Measurements from ENCODE around the gene SCFD1.
"Not testable (repeated sequence)": the region's sequence is repeated elsewhere in the genome, so short reads cannot be mapped to it uniquely, and the experiment has no call there.

Gene SCFD1

DNA sequence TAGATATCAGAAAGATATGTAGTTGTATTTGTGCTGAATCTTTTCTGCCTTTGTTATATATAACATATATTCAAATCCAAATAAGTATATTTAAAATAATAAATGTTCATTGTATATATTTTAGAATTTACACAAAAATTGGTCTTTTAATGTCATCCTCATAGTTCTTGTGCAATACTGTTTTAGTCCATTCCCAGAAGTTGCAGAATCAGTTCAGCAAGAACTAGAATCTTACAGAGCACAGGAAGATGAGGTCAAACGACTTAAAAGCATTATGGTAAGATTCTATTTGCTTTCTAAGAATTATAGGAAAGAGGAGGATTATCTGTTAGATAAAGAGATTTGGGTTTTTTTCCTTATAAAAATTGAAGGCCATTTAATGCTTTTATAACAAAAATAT lies 51.0 kb downstream of the SCFD1 start:
- no peak for DNase-seq (ENCODE audit: low read depth, low spot score)

DNA sequence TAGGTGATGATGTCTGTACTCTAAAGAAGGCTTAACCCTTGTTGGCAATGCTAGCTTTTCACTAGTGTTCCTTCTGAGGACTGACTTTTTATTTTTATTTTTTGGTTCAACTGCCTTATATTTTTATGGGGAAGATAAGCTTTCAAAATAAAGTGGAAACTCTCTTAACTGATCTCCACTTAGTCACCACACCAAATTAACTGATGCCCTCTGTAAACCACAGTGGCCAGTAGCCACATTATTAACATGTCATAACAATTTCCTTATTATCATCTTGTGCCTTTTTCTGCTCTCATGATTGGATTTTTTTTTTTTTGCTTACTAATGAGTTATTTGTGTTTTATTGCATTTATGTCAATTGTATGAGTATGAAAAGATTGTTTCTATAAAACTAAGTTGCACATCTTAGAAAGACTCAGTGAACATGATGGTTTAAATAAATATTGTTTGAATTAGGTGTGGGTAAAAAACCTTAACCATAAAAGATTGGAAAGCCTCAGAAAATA lies 56.9 kb downstream of the SCFD1 start:
- no peak for DNase-seq (ENCODE audit: low read depth, low spot score)

DNA sequence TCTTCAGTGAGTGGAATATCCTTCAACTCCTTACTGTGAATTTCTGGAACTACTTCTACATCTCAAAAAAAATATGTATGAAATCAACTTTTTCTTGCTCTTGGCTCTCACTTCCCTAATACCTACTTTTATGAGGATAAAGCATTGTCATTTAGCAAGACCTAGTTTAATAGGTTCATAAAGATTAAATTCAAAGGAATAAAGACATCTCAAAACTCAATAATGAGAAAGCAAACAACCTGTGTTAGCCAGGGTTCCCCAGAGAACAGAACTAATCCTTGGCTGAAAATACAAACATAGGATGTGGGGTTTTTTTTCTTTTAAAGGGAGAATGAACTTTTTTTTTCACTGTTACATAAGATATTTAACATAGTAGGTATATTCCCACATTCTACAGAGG lies 57.9 kb downstream of the SCFD1 start:
- no peak for DNase-seq (ENCODE audit: low read depth, low spot score)

DNA sequence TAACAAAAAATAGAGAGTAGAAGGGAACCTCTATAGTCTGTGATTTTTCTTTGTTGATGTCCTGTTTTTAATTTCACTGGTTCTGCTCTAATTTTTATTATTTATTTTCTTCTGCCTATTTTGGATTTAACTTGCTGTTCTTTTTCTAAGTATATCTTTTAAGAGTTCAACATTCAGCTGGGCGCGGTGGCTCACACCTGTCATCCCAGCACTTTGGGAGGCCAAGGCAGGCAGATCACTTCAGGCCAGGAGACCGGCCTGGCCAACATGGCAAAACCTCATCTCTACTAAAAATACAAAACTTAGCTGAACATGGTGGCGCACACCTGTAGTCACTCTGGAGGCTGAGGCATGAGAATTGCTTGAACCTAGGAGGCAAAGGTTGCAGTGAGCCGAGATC lies 58.7 kb downstream of the SCFD1 start:
- not testable (repeated sequence) for DNase-seq (ENCODE audit: low read depth, low spot score)

DNA sequence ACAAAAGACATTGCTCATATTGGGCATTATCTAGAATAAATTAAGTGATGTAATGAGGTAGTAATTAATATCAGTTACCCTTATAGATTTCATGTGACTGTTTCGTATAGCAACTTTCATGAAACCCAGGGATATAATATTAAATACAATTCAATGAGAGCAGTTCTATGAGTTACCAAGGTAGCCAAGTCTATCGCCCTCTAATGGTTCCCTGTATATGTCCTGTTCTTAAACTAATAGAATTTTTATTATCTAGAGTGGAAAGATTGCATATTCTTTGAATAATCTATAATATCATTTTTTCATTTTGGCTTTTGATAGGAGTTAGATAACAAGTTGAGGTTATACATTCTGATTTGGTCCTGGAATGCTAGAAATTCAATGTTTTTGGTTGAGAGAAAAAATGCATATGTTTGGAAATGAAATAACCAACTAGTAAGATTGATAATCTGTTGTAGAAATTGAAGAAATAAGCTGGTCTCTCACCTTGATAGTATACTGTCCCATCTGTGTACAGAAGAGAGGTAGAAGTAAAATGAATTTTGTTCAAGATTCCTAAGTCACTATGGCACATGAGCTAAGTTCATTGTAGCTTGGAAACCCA lies 59.7 kb downstream of the SCFD1 start:
- DNase-seq (ENCODE audit: low read depth, low spot score) = no peak

DNA sequence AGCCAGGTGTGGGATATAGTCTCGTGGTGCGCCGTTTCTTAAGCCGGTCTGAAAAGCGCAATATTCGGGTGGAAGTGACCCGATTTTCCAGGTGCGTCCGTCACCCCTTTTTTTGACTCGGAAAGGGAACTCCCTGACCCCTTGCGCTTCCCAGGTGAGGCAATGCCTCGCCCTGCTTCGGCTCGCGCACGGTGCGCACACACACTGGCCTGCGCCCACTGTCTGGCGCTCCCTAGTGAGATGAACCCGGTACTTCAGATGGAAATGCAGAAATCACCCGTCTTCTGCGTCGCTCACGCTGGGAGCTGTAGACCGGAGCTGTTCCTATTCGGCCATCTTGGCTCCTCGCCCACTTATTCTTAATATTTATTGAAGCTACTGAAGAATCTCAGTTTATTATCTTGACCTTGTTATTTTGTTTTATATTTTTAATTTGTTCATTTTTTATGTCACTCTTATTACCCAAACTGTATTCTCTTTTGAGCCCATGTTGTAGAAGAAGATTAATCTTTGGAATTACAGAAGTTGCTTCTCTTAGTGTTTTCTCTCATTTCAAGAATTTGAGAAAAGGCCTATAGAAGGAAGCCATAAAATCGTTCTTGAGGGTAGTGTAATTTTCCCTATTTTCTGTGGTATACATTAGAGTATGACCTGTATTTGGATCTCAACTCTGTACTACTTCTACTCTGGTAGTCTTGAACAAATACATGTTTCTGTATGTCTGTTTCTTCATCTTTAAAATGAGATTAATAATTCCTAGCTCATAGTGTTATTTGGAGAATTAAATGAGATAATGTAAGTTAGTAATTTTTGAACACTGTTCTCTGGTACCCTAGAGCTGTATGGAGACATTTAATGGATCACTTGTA lies 68.6 kb downstream of the SCFD1 start:
- DNase-seq (ENCODE audit: low read depth, low spot score) = not testable (repeated sequence)

DNA sequence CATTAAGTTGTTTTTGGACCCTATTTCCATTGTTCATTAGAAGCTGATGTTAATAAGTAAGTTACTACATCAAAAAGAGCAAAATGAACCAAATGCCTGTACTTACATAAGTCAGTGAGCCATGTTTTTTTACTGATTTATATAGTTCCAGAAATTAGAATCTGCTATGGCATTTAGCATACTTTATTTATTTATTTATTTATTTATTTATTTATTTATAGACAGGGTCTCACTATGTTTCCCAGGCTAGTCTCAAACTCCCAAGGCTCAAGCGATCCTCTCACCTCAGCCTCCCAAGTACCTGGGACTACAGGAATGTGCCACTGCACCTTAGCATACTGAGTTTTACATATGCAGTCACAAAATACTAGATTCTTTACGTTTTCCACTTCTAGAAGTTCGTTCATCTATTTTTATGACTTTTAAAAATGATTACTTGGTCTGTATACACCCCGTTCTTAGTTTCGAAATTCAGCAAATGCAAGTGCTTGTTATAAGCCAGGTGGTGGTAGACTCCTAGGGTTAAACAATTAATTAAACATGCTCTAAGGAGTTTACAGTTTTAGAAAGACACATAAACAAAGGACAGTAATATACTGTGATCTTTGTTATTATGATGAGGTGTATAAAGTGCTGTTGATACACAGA lies 69.8 kb downstream of the SCFD1 start:
- DNase-seq (ENCODE audit: low read depth, low spot score) = no peak

DNA sequence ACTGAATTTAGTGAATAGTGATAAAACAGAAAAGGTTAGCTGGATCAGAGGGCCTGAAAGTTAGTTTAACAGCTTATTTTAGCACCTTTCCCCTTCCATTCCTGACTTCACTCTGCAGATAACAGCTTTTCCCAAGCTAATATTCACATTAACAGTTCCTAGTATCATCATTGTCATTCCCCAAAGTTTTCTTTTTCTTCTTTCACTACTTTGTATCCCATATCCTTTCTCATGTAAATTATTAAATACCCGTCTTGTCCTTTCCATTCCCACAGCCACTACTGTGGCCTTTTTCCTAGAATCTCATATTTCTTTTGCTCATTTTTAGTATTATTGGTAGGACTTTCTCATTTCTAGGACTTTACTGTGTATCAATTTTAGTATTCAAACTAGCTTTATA lies 70.5 kb downstream of the SCFD1 start:
- no peak for DNase-seq (ENCODE audit: low read depth, low spot score)

DNA sequence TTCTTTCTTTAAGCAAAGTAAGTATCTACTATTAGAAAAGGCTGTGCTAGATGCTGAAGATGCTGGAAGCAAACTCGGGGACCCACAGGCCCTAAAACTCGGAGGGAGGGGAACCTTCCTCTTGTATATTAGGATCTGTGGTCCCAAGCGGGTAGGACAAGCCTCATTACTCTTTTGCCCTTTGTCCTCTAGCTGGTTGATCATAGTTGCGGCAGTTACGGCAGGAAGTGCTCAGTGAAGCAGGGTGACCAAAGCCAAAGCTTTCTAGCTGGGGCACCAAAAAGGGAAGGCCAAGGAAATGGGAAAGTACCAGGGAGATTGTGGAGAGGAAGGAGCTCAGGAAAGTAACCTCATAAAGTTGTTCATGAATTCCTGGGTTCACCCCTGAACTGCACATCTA lies 76.3 kb downstream of the SCFD1 start:
- DNase-seq (ENCODE audit: low read depth, low spot score) = no peak

DNA sequence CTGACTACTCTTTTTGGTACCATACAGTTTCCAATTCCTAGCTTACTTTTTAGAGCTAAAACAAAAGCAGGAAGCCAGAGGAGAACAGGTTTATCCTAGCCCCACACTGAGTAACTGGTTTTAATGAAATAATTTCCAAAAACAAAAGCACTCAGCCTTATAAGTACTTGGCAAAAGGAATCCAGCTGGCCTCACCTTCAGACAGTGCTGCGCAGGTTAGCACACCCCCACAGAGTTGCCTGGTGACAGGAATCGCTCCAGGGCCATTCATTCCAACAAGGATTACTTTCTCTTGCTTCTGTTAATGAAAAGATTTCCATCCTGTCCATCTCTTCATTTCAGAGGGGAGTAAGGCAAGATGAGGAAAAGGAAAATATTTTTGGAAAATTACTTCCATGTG lies 84.6 kb downstream of the SCFD1 start:
- no peak for DNase-seq (ENCODE audit: low read depth, low spot score)

DNA sequence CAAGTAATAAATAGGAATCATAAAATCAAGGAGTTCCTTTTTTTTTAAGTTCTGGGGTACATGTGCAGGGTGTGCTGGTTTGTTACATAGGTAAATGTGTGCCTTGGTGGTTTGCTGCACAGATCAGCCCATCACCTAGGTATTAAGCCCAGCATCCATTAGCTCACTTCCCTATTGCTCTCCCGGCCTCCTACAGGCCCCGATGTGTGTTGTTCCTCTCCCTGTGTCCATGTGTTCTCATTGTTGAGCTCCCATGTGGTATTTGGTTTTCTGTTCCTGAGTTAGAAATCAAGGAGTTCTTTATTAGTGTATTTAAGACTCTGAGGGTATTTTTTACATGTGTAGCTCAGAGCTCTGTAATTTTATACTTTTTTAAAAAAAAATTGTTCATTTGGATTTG lies 86.0 kb downstream of the SCFD1 start:
- DNase-seq (ENCODE audit: low read depth, low spot score) = no peak

DNA sequence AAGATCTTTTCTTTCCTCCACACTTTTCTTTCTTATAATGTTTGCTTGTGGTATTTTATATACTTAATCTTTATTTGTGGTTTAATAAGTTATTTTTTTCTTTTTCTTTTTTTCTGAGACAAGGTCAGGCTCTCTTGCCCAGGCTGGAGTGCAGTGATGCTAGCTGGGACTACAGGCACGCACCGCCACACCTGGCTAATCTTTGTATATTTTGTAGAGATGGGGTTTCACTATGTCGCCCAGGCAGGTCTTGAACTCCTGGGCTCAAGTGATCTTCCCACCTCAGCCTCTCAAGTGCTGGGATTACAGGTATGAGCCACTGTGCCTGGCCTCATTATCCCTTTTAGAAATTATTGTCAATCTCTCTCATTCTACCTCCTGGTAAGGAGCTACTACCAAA lies 87.1 kb downstream of the SCFD1 start:
- no peak for DNase-seq (ENCODE audit: low read depth, low spot score)

DNA sequence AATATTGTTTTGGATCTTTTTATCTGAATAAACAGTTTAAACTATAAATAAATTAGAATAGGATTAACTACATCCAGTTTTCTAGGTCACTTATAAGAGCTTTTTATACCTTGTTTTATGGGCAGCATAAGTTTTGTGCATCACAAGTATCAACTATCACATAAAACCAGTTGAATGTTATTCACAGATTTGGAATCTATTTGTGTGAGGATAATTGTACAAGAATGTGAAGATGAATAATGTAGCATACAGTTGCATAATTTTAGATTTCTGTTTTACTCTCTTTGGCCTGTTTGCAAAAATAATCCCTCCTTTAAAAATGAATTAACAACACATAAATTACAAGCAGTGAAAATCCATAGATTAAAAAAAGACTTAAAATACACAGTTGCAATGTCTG lies 88.8 kb downstream of the SCFD1 start:
- no peak for DNase-seq (ENCODE audit: low read depth, low spot score)

DNA sequence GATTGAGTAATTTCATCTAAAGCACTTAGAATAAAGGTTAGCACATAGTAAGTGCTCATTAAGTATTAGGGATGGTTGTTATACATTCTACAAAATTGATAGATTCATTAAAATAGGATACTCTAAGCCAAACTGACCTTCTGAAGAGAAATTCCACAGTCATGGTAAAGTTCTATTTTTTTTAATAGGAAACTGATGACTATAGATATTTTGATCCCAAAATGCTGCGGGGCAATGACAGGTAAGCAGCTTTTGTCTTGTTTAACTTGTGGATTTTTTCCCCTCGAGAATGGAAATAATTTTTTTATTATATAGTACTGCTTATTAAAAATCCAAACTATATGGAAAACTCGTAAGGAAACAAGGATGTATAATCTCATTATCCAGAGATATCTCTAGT lies 97.0 kb downstream of the SCFD1 start:
- no peak for DNase-seq (ENCODE audit: low read depth, low spot score)

DNA sequence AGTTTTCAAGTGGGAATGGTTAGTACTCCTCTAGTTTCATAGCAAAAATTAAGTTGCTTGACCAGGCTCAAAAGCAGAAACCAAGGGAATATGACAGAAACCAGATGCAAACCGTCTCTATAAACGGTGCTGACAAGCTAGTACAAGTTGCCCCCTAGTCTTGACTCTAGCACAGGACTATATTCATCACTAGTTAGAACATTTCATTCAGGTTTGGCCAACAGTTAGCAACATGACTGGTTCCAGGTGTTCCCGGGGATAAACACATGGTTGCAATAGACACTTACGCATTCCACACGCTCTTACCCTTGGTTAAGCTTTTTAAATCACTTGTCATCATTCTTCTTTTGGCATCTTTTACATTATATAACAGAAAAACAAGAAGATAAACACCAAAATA lies 103.6 kb downstream of the SCFD1 start:
- no peak for DNase-seq (ENCODE audit: low read depth, low spot score)

DNA sequence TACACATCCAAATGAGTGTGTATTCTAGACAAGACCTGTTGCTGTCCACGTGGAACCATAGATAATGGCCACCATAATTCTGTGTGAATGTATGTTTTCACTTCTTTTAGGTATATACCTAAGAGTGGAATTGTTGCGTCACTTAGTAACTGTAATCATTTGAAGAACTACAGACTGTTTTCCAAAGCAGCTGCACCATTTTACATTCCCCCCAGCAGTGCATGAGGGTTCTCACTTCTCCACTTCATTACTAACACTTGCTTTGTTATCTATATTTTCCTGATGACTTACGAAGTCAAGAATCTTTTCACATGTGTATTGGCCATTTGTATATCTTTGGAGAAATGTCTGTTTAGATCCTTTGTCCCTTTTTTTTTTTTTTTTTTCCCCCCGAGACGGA lies 106.4 kb downstream of the SCFD1 start:
- no peak for DNase-seq (ENCODE audit: low read depth, low spot score)

DNA sequence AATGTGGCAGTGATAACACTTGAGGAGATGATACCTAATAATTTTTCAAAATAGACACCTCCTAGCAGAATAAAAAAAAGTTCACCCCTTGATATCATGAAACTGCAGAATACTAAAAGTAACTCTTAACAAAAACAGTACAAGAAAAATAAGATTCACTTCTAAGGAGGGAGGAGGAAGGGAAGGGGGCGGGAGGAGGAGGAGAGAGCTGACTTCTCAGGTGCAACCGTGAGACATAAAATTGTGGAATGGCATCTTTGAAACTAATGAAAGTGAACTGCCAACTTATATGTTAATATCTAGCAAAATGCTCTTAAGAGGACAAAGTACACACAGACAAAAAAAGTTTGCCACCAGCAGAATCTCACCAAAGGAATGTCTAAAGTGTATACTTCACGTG lies 115.8 kb downstream of the SCFD1 start:
- DNase-seq (ENCODE audit: low read depth, low spot score) = no peak

DNA sequence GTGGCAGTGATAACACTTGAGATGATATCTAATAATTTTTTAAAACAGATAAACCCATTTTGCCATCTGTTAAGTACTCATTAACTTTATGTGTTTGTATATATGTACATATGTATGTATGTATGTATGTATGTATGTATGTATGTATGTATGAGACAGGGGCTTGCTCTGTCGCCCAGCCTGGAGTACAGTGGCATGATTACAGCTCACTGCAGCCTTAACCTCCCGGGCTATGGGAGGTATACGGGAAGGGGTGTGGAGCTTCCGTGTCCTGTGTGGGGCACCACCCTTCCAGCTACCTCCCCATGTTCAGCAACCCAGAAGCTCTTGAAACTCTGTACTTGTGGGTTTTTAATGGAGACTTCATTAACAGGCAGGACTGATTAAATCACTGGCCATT lies 116.9 kb downstream of the SCFD1 start:
- DNase-seq (ENCODE audit: low read depth, low spot score) = no peak

DNA sequence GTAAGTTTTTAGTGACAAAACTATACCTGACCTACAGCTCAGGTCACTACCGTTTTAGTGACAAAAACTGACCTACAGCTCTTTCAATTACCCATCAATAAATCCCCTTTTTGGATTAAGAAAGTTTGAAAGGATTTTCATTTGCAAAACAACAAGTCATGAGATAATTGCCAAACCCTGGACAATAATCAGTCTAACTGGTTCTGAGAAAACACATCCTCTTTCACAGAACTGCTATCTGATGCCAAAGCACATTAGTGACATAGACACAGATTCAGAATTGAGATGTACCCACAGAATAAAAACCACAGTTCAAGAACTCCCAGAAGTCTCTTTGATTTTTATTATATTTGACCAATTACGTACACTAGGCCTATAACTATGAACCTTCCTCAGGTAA lies 126.2 kb downstream of the SCFD1 start:
- DNase-seq (ENCODE audit: low read depth, low spot score) = no peak

DNA sequence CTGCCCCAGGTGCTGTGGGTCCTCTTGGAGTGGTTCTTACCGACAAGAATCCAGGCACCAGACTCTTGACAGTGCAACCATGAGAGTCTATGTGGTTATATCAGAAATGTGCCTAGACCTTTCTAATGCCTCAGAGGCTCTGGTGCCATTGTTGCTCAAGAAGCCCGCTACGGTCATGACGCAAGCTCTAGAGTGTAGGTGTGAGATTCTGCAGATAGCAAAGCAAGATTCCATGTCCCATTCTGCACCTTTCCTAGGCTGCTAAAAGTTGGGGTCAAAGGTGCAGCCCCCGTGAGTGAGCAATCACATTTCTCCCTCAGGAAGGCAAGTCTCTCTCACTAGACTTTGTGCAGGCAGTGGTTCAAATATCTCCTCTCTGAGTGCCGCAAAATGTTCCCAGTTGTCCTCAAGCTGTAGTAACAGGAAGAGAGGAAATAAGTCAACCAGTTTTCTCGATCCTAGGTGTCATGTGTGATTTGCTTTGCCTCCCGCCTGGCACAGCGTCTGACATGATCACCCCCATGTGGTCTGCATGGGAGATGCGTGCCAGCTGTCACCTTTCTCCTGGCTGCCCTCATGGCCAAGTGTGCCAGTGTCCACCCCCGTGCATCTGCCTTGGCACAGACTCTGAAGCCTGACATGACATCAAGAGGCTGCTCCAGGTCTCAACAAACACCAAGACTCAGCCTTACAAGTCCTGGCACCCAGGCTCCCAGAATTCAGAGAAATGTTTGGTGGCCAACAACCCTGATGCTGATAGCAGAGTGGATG lies 129.7 kb downstream of the SCFD1 start:
- DNase-seq (ENCODE audit: low read depth, low spot score) = no peak

DNA sequence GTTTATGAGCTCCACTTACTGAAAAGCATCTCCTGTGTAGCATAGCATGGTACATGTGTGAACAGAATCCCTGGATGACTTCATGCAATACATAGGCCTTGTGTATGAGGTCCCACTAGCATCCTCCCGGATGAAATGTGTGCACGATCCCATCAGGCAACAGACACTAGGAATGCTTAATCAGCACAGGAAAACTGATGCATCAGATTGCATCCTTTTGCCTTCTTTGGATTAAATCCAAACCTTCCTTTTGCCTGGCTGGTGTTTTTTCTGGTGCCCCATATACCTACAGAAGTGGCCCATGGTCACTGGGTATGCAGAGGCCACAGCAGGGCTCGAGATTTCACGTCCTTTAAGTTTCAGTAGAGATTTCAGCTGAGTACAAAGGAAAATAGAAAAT lies 131.3 kb downstream of the SCFD1 start:
- no peak for DNase-seq (ENCODE audit: low read depth, low spot score)

DNA sequence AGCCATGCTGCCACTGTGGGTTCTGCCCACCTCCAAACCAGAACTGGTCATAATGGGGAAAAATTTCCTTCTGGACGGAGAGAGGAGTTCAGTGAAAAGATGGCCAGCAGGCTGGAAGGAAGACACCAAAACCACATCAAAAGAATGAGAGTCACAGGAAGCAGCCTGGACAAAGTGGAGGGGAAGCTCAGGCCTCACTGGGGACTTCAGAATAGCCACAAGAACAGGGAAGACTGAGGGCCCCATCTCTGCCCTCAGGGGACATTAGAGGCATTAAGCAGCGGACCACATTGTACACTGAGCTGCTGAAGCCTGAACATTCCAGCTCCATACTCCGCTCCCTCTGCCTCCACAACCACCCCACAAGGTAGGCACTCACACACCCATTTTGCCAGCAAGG lies 132.7 kb downstream of the SCFD1 start:
- DNase-seq (ENCODE audit: low read depth, low spot score) = no peak

Measured in brain pericyte (primary cell).